Endothelial cell of umbilical vein (primary cell): ENCODE measurements around the gene POLN. TPM values are rescaled to one million over a fixed set of nuclear protein-coding genes. Genes with fewer than 3 reads are reported as not detected.

Source experiments
- BruUV-seq: library from RNA; stranded (reverse); fragments of 400-500 nt; replicated peaks from 2 replicates; lab custom pipeline; 2021; lab: Mats Ljungman, UMichigan
- CTCF ChIA-PET: fragments of 300-600, 350-600 bp; sonication (Branson Sonifier 250); formaldehyde crosslinking; loops from one replicate; lab custom pipeline; 2021; ENCODE audit warnings: antibody characterized with exemption, inconsistent platforms; lab: Charles Lee
- POLR2A ChIA-PET: fragments of 300-600, 350-600 bp; sonication (Branson Sonifier 250); formaldehyde crosslinking; loops from one replicate; lab custom pipeline; 2021; ENCODE audit warnings: antibody characterized with exemption, inconsistent platforms; lab: Charles Lee
- DNase-seq: peaks from one replicate; pipeline ENCODE4 v3.0.0-alpha.2; 2011; ENCODE audit warnings: low read depth, low spot score
- FAIRE-seq: peaks from 2 replicates; lab custom pipeline; 2011; peaks lifted over from hg19 to GRCh38; lab: Jason Lieb, UNC
- H2AFZ ChIP-seq: 2 replicates; pipeline ENCODE4 v1.6.0; 2012; ENCODE audit warnings: low read depth, low read length, control low read depth, inconsistent platforms
- H3K27ac ChIP-seq: 2 replicates; pipeline ENCODE4 v1.5.1; 2011; ENCODE audit warnings: low read depth, mild to moderate bottlenecking, control low read depth, low read length, moderate library complexity; ENCODE audit not compliant: insufficient read depth
- H3K27me3 ChIP-seq, 2 experiments: 2 replicates each; pipeline versions ENCODE4 v1.6.0 to v1.6.1; 2011; ENCODE audit warnings: low read length in 2 of 2, mixed read lengths in 1 of 2; ENCODE audit not compliant: control insufficient read depth in 2 of 2, insufficient read depth in 2 of 2
- H3K36me3 ChIP-seq, 2 experiments: 2 replicates in 1 of 2; 3 replicates in 1 of 2; pipeline ENCODE4 v1.5.1; 2011; ENCODE audit warnings: low read length in 2 of 2, mild to moderate bottlenecking in 1 of 2, moderate library complexity in 1 of 2; ENCODE audit not compliant: control insufficient read depth in 2 of 2, insufficient read depth in 2 of 2; ENCODE audit errors: extremely low read depth in 1 of 2
- H3K4me1 ChIP-seq: 3 replicates; pipeline ENCODE4 v1.5.1; 2011; ENCODE audit warnings: mild to moderate bottlenecking, low read length; ENCODE audit not compliant: control insufficient read depth, insufficient read depth; ENCODE audit errors: extremely low read depth
- H3K4me2 ChIP-seq: 2 replicates; pipeline ENCODE4 v1.6.1; 2011; ENCODE audit warnings: low read length, control low read depth, mixed read lengths; ENCODE audit not compliant: insufficient read depth
- H3K4me3 ChIP-seq, 3 experiments: fragments of 200-600 bp in 1 of 3; sonication (generic), shearing (Covaris generic) in 1 of 3; replicated peaks in 1 of 3; 2 replicates each; pipeline ENCODE4 v1.5.1; 2011 to 2016; ENCODE audit warnings: control low read depth in 3 of 3, low read length in 3 of 3, mild to moderate bottlenecking in 2 of 3, inconsistent platforms in 1 of 3, low read depth in 1 of 3, moderate library complexity in 1 of 3; ENCODE audit not compliant: insufficient read depth in 1 of 3
- H3K79me2 ChIP-seq: 2 replicates; pipeline ENCODE4 v1.6.0; 2012; ENCODE audit warnings: low read length, inconsistent platforms; ENCODE audit not compliant: control insufficient read depth, insufficient read depth
- H3K9ac ChIP-seq: replicated peaks from 2 replicates; pipeline ENCODE3; 2011; ENCODE audit warnings: low read length, control low read depth; ENCODE audit not compliant: insufficient read depth; ENCODE audit errors: extremely low read depth
- H3K9me1 ChIP-seq: replicated peaks from 3 replicates; pipeline ENCODE4 v1.6.0; 2011; ENCODE audit warnings: mild to moderate bottlenecking, low read length; ENCODE audit not compliant: control insufficient read depth, insufficient read depth; ENCODE audit errors: extremely low read depth
- H3K9me3 ChIP-seq: replicated peaks from 2 replicates; pipeline ENCODE4 v1.5.1; 2012; ENCODE audit warnings: low read length, inconsistent platforms; ENCODE audit not compliant: control insufficient read depth, insufficient read depth
- H4K20me1 ChIP-seq: replicated peaks from 2 replicates; pipeline ENCODE3; 2011; ENCODE audit warnings: mild to moderate bottlenecking, low read length; ENCODE audit not compliant: control insufficient read depth, insufficient read depth; ENCODE audit errors: extremely low read depth
- EZH2 ChIP-seq: IDR thresholded peaks from 2 replicates; pipeline ENCODE4 v1.6.1; 2012; ENCODE audit warnings: borderline replicate concordance, low read depth, mild to moderate bottlenecking, moderate library complexity, low read length, inconsistent platforms; ENCODE audit not compliant: severe bottlenecking
- FOS ChIP-seq: IDR thresholded peaks from 2 replicates; pipeline ENCODE4 v1.6.1; 2011; ENCODE audit warnings: mild to moderate bottlenecking, low read length, moderate library complexity, borderline replicate concordance; ENCODE audit not compliant: insufficient read depth
- GATA2 ChIP-seq: IDR thresholded peaks from 2 replicates; pipeline ENCODE4 v1.7.0; 2011; ENCODE audit warnings: low read depth, mild to moderate bottlenecking, moderate library complexity, mixed read lengths, low read length; ENCODE audit not compliant: insufficient read length, insufficient read depth
- JUN ChIP-seq: IDR thresholded peaks from 2 replicates; pipeline ENCODE4 v1.6.1; 2011; ENCODE audit warnings: borderline replicate concordance, low read depth; ENCODE audit not compliant: insufficient read length, insufficient read depth
- MYC ChIP-seq: IDR thresholded peaks from one replicate; pipeline ENCODE4 v1.6.1; 2011; ENCODE audit warnings: mild to moderate bottlenecking, low read depth, low read length
- POLR2A ChIP-seq: IDR thresholded peaks from 2 replicates; pipeline ENCODE4 v1.6.1; 2012; ENCODE audit warnings: low read depth, mild to moderate bottlenecking, control low read depth, low read length
- POLR2AphosphoS5 ChIP-seq: IDR thresholded peaks from 2 replicates; pipeline ENCODE4 v1.6.1; 2012; ENCODE audit warnings: low read depth, mild to moderate bottlenecking, control low read depth, low read length, moderate library complexity; ENCODE audit not compliant: insufficient read depth
- dilution Hi-C: fragments of 300-500 bp; cut with MboI; formaldehyde crosslinking; loops from one replicate; pipeline ENCODE4 v1.15.0; 2019; ENCODE audit warnings: low sequenced_read_pairs; ENCODE audit not compliant: extremely low pct_ligation_motif_present
- intact Hi-C: fragments of 100-400 bp; cut with micrococcal nuclease; formaldehyde crosslinking; loops from one replicate; pipeline ENCODE4 v1.10.0; 2022
- polyA plus RNA-seq, 4 experiments: library from polyadenylated mRNA; depleted of rRNA in 3 of 4; stranded (reverse) in 3 of 4; unstranded in 1 of 4; fragments of >200 nt; gene quantifications; 2 replicates each; pipeline versions ENCODE4 v1.2.1 to v1.2.3, GENCODE V29; 2011 to 2012; ENCODE audit warnings: missing spikeins in 1 of 4
- total RNA-seq: library from RNA; stranded (reverse); gene quantifications from 2 replicates; pipeline ENCODE4 v1.2.3, GENCODE V29; 2021
- TF ChIP-seq, protein P1 (sequence below): IDR thresholded peaks from 2 replicates; pipeline ENCODE4 v1.6.1; 2011; ENCODE audit not compliant: insufficient read depth, insufficient read length
- TF ChIP-seq, protein P2 (sequence below), 2 donors: IDR thresholded peaks; 1 replicate in 1 of 2; 2 replicates in 1 of 2; pipeline ENCODE4 v1.5.1; 2011; ENCODE audit warnings: low read length in 2 of 2, mild to moderate bottlenecking in 2 of 2, moderate library complexity in 2 of 2, control low read depth in 1 of 2, inconsistent platforms in 1 of 2, low read depth in 1 of 2; ENCODE audit not compliant: insufficient read depth in 1 of 2; ENCODE audit errors: extremely low read depth in 1 of 2

The POLN gene
- total and polyA plus RNA-seq, 2 donors (not counting 3 experiments of a cell fraction or from before 2014, with no cell fraction given) = 1.3 to 4.2 TPM

DNA sequence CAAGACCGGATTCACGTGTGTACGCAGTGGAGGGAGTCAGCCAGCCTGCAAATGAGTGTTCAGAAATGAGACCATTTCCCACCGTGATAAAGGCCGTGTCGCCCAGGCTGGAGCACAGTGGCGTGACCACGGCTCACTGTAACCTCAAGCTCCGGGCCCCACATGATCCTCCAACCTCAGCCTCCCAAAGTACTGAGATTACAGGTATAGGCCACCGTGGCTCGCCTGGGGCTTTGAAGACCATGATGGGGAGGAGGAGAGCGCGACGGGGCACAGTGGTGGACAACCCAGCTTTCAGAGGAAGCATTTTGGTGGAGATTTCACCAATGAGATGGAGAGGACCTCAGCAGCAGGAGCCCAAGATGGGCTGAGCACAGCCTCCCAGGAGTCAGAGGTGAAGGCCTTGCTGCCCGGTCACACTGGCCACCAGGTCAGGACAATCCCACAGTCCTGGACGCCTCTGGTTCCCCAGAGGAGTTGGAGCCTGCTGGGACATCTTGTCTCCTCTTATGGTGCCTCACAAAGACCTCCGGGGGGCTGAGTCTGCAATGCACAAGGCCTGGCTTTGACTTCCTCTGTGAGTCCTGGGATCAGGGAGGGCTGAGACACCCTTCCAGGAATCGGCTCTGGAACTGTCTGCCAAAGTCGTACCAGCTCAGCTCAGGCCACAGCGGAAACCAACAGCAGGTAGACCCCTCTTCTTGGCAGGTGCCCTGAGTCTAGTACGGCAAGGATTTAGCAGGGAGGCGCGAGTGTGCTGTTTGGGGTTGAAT is 42.4 kb upstream of the POLN start:
- FAIRE-seq (no peak), DNase-seq (no peak)
- no TSS peak for BruUV-seq
- POLR2A ChIA-PET = no interaction called here
- Histone ChIP-seq H3K4me3 (no peak overlapping the region), H3K27me3 (no peaks in the 10 kb centered on the region), H3K4me1 (peaks cover 13% of the 10 kb centered on the region), H3K27ac (peak overlapping the region; percentile 38), H3K36me3 (no peaks in the 10 kb centered on the region), H3K79me2 (no peaks in the 10 kb centered on the region), H3K9me3 (no peaks in the 10 kb centered on the region), H4K20me1 (no peaks in the 10 kb centered on the region), H3K9me1 (no peaks in the 10 kb centered on the region), H2AFZ (no peak overlapping the region), H3K9ac (no peak overlapping the region), H3K4me2 (no peak overlapping the region)
- TF ChIP-seq, protein P1, sequence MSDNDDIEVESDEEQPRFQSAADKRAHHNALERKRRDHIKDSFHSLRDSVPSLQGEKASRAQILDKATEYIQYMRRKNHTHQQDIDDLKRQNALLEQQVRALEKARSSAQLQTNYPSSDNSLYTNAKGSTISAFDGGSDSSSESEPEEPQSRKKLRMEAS = no peak
- dilution Hi-C loops = no loop called here
- CTCF ChIA-PET = interaction anchor here (1.1 kb wide), 1 partner anchor 178 kb away, joined by 3 read pairs; no protein-coding TSS in a partner anchor
- intact Hi-C loops = no loop called here

DNA sequence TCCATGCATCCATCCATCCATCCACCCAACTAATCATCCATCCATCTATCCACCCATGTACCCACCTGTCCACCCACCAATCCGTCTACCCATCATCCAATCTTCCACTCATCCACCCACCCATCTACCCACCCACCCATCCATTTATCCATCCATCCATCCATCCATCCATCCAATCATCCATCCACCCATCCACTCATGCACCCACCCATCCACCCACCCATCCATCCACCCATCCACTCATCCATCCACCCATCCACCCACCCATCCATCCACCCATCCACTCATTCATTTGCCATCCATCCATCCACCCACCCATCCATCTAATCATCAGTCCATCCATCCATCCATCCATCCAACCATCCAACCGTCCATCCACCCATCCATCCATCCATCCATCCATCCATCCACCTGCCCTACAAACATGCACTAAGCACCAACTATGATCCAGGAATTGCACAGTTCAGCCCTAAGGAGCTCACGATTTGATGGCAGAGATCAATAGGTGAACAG is 41.3 kb upstream of the POLN start:
- dilution Hi-C loops = no loop called here

More for the DNA sequence above, 41.3 kb upstream of the POLN start:
- no peaks in the 10 kb centered on the region for H3K27me3 ChIP-seq
- intact Hi-C loops = no loop called here
- no peak overlapping the region for H3K9ac ChIP-seq
- CTCF ChIA-PET = no interaction called here
- no peak overlapping the region for H3K4me3 ChIP-seq
- no TSS peak for BruUV-seq
- POLR2A ChIA-PET = no interaction called here
- TF ChIP-seq POLR2A (no peak), POLR2AphosphoS5 (no peak), MYC (no peak), EZH2 (no peak), JUN (no peak), FOS (no peak), GATA2 (no peak)
- TF ChIP-seq, protein P1 = no peak
- TF ChIP-seq, protein P2, sequence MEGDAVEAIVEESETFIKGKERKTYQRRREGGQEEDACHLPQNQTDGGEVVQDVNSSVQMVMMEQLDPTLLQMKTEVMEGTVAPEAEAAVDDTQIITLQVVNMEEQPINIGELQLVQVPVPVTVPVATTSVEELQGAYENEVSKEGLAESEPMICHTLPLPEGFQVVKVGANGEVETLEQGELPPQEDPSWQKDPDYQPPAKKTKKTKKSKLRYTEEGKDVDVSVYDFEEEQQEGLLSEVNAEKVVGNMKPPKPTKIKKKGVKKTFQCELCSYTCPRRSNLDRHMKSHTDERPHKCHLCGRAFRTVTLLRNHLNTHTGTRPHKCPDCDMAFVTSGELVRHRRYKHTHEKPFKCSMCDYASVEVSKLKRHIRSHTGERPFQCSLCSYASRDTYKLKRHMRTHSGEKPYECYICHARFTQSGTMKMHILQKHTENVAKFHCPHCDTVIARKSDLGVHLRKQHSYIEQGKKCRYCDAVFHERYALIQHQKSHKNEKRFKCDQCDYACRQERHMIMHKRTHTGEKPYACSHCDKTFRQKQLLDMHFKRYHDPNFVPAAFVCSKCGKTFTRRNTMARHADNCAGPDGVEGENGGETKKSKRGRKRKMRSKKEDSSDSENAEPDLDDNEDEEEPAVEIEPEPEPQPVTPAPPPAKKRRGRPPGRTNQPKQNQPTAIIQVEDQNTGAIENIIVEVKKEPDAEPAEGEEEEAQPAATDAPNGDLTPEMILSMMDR (IDR thresholded peaks at IDR 0.05; ENCODE audit: extremely low read depth in 1 of 2, insufficient read depth in 1 of 2, low read depth in 1 of 2, low read length in 2 of 2) = no peak
- FAIRE-seq (no peak), DNase-seq (no peak)
- no peaks in the 10 kb centered on the region for H3K36me3 ChIP-seq
- peaks cover 13% of the 10 kb centered on the region for H3K4me1 ChIP-seq
- no peaks in the 10 kb centered on the region for H3K9me1 ChIP-seq
- no peak overlapping the region for H3K4me2 ChIP-seq
- no peaks in the 10 kb centered on the region for H4K20me1 ChIP-seq
- H2AFZ ChIP-seq = no peak overlapping the region
- no peak overlapping the region for H3K27ac ChIP-seq
- no peaks in the 10 kb centered on the region for H3K79me2 ChIP-seq
- H3K9me3 ChIP-seq = no peaks in the 10 kb centered on the region
